A549 (cell line): ENCODE results near the gene CLRN1.

Experiments used
- CEBPB ChIP-seq, 2 experiments: fragments of >200 bp in 1 of 2; sonication (Bioruptor Twin) in 1 of 2; formaldehyde crosslinking in 1 of 2; IDR thresholded peaks; 2 replicates each; pipeline ENCODE4 v1.6.1; 2012 to 2016
- EHMT2 ChIP-seq: fragments of 200-600 bp; sonication (generic); IDR thresholded peaks from 2 replicates; pipeline ENCODE4 v1.6.1; 2016; ENCODE audit warnings: antibody characterized with exemption, low read depth, mild to moderate bottlenecking, moderate library complexity
- EP300 ChIP-seq, 2 experiments: fragments of >200 bp; sonication (Bioruptor Twin); formaldehyde crosslinking; IDR thresholded peaks; 2 replicates in 1 of 2; 3 replicates in 1 of 2; pipeline ENCODE4 v1.6.1; 2016 to 2017
- MAZ ChIP-seq: fragments of 150-350 bp; IDR thresholded peaks from 2 replicates; pipeline ENCODE4 v1.6.1; 2014; ENCODE audit warnings: antibody characterized with exemption, low read depth, low read length, borderline replicate concordance
- MYC ChIP-seq: IDR thresholded peaks from 2 replicates; pipeline ENCODE4 v1.6.1; 2012; ENCODE audit warnings: mild to moderate bottlenecking, inconsistent platforms, low read length, improper control_type of control experiment, borderline replicate concordance
- NPAS2 ChIP-seq: fragments of 250-450 bp; sonication (Bioruptor Pico); IDR thresholded peaks from 2 replicates; pipeline ENCODE4 v1.8.0; 2022; ENCODE audit warnings: mild to moderate bottlenecking, moderate library complexity, borderline replicate concordance
- NR3C1 ChIP-seq: fragments of >200 bp; sonication (Bioruptor Twin); formaldehyde crosslinking; IDR thresholded peaks from 3 replicates; pipeline ENCODE4 v1.6.1; 2017
- POLR2A ChIP-seq: IDR thresholded peaks from 2 replicates; pipeline ENCODE4 v1.6.1; 2012; ENCODE audit warnings: mild to moderate bottlenecking, low read length
- SMC3 ChIP-seq: fragments of >200 bp; sonication (Bioruptor Twin); formaldehyde crosslinking; IDR thresholded peaks from 3 replicates; pipeline ENCODE4 v1.6.1; 2018; ENCODE audit warnings: inconsistent platforms
- ZFP36 ChIP-seq: fragments of 450-650 bp; IDR thresholded peaks from 2 replicates; pipeline ENCODE4 v1.6.1; 2014; ENCODE audit warnings: borderline replicate concordance; ENCODE audit not compliant: partially characterized antibody
- TF ChIP-seq, protein P1 (sequence below): fragments of >200 bp; sonication (Bioruptor Twin); formaldehyde crosslinking; IDR thresholded peaks from 3 replicates; pipeline ENCODE4 v1.5.1; 2016
- TF ChIP-seq, protein P2 (sequence below): fragments of 200-600 bp; sonication (generic); IDR thresholded peaks from 2 replicates; pipeline ENCODE4 v1.6.1; 2016; ENCODE audit warnings: antibody characterized with exemption, mild to moderate bottlenecking, moderate library complexity
- TF ChIP-seq, protein P3 (sequence below): IDR thresholded peaks from 2 replicates; pipeline ENCODE4 v1.6.1; 2012
- TF ChIP-seq, protein P4 (sequence below): IDR thresholded peaks from 2 replicates; pipeline ENCODE4 v1.6.1; 2012; ENCODE audit warnings: low read depth, borderline replicate concordance

DNA sequence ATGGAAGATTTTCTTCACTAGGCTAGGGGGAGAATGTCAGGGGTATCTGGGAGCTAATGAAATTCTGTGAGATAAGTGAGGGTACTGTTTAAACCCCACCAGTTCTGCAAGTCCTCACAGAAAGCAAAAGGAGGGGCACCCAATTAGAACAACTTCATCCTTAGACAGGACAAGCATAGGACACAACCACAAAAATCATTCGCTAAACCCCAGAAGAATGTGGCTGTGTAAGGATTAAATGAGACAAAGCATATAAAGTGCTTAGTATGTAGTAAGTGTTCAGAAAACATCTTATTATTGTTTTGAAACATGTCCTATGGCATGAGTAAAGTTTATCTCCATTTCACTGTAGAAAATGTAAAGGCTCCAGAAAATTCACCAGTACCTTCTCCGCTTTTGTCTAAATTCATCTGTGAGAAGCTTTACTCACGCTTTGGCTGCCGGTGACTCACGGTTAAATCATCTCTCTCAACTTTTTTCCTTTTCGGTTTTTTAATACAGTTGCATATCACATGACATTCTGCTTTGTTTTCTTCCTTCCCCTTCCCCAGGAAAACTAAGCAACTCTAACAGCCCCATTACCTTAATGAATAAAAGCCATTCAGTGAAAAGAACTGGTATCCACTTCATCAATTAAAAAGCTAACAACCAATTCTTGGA, 1.7 kb downstream of the CLRN1 start:
- TF ChIP-seq CEBPB (IDR thresholded peaks at IDR 0.05) (no peak), POLR2A (no peak), ZFP36 (no peak), EP300 (IDR thresholded peaks at IDR 0.05) (no peak), SMC3 (no peak), NPAS2 (CRISPR knock-in tag) (no peak), EHMT2 (no peak), MYC (no peak), NR3C1 (no peak), MAZ (no peak)
- TF ChIP-seq, protein P1, sequence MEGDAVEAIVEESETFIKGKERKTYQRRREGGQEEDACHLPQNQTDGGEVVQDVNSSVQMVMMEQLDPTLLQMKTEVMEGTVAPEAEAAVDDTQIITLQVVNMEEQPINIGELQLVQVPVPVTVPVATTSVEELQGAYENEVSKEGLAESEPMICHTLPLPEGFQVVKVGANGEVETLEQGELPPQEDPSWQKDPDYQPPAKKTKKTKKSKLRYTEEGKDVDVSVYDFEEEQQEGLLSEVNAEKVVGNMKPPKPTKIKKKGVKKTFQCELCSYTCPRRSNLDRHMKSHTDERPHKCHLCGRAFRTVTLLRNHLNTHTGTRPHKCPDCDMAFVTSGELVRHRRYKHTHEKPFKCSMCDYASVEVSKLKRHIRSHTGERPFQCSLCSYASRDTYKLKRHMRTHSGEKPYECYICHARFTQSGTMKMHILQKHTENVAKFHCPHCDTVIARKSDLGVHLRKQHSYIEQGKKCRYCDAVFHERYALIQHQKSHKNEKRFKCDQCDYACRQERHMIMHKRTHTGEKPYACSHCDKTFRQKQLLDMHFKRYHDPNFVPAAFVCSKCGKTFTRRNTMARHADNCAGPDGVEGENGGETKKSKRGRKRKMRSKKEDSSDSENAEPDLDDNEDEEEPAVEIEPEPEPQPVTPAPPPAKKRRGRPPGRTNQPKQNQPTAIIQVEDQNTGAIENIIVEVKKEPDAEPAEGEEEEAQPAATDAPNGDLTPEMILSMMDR = no peak
- TF ChIP-seq, protein P2, sequence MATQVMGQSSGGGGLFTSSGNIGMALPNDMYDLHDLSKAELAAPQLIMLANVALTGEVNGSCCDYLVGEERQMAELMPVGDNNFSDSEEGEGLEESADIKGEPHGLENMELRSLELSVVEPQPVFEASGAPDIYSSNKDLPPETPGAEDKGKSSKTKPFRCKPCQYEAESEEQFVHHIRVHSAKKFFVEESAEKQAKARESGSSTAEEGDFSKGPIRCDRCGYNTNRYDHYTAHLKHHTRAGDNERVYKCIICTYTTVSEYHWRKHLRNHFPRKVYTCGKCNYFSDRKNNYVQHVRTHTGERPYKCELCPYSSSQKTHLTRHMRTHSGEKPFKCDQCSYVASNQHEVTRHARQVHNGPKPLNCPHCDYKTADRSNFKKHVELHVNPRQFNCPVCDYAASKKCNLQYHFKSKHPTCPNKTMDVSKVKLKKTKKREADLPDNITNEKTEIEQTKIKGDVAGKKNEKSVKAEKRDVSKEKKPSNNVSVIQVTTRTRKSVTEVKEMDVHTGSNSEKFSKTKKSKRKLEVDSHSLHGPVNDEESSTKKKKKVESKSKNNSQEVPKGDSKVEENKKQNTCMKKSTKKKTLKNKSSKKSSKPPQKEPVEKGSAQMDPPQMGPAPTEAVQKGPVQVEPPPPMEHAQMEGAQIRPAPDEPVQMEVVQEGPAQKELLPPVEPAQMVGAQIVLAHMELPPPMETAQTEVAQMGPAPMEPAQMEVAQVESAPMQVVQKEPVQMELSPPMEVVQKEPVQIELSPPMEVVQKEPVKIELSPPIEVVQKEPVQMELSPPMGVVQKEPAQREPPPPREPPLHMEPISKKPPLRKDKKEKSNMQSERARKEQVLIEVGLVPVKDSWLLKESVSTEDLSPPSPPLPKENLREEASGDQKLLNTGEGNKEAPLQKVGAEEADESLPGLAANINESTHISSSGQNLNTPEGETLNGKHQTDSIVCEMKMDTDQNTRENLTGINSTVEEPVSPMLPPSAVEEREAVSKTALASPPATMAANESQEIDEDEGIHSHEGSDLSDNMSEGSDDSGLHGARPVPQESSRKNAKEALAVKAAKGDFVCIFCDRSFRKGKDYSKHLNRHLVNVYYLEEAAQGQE = no peak
- TF ChIP-seq, protein P3, sequence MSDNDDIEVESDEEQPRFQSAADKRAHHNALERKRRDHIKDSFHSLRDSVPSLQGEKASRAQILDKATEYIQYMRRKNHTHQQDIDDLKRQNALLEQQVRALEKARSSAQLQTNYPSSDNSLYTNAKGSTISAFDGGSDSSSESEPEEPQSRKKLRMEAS = no peak
- TF ChIP-seq, protein P4, sequence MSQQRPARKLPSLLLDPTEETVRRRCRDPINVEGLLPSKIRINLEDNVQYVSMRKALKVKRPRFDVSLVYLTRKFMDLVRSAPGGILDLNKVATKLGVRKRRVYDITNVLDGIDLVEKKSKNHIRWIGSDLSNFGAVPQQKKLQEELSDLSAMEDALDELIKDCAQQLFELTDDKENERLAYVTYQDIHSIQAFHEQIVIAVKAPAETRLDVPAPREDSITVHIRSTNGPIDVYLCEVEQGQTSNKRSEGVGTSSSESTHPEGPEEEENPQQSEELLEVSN = no peak
